ENCODE data around the gene LAMA1. TPM values are rescaled to one million over a fixed set of nuclear protein-coding genes. Genes with fewer than 3 reads are reported as not detected.

Gene LAMA1
- total RNA-seq, 1 experiment from 2014 or later: 28.8 TPM

DNA sequence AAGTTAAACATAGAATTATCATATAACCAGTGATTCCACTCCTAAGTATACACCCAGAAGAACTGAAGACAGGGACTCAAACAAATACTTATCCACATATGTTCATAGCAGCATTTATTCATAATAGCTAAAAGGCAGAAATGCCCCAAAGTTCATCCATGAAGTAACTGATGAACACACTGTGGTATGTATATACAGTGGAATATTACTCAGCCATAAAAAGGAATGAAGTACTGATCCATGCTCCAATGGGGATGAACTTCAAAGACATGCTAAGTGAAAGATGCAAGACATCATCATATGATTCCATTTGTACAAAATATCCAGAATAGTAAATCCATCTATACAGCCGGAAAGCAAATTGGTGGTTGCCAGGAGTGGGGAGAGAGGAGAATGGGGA, 157.5 kb downstream of the LAMA1 start:
- peaks cover 4 to 7% of the 10 kb centered on the region in 2 experiments for H3K9me3 Mint-ChIP-seq
- H3K23me2 ChIP-seq (ENCODE audit: insufficient read length, low read depth, low read length, poor library complexity, severe bottlenecking): no peaks in the 10 kb centered on the region
- H3K4me3 Mint-ChIP-seq: no peak overlapping the region
- H3K9ac ChIP-seq (ENCODE audit: extremely low read depth, insufficient read length, low read length): no peak overlapping the region
- TF ChIP-seq, protein P1, sequence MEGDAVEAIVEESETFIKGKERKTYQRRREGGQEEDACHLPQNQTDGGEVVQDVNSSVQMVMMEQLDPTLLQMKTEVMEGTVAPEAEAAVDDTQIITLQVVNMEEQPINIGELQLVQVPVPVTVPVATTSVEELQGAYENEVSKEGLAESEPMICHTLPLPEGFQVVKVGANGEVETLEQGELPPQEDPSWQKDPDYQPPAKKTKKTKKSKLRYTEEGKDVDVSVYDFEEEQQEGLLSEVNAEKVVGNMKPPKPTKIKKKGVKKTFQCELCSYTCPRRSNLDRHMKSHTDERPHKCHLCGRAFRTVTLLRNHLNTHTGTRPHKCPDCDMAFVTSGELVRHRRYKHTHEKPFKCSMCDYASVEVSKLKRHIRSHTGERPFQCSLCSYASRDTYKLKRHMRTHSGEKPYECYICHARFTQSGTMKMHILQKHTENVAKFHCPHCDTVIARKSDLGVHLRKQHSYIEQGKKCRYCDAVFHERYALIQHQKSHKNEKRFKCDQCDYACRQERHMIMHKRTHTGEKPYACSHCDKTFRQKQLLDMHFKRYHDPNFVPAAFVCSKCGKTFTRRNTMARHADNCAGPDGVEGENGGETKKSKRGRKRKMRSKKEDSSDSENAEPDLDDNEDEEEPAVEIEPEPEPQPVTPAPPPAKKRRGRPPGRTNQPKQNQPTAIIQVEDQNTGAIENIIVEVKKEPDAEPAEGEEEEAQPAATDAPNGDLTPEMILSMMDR (conservative IDR thresholded peaks at IDR 0.05): no peak
- no peaks in the 10 kb centered on the region for H3K4me1 Mint-ChIP-seq
- no peak overlapping the region for H3K4ac ChIP-seq (ENCODE audit: low read depth, low read length)
- no peak overlapping the region for H2BK120ac ChIP-seq (ENCODE audit: low read depth, low read length, poor library complexity, severe bottlenecking)
- no peaks in the 10 kb centered on the region for H3K79me2 ChIP-seq (ENCODE audit: insufficient read depth, low read length)
- no peak overlapping the region for H3K56ac ChIP-seq (ENCODE audit: insufficient read length, low read depth, low read length)
- H3K27ac Mint-ChIP-seq: no peak overlapping the region
- no peak overlapping the region for H2AFZ ChIP-seq (ENCODE audit: low read length)
- H3K27me3 Mint-ChIP-seq (ENCODE audit: low read depth): no peaks in the 10 kb centered on the region; the same call in 1 of the 2 replicates
- no peak overlapping the region for H3K23ac ChIP-seq (ENCODE audit: insufficient read length, low read depth, low read length)
- no peaks in the 10 kb centered on the region for H3K4me1 ChIP-seq (ENCODE audit: insufficient read depth, low read length)
- no peak overlapping the region for H2BK5ac ChIP-seq (ENCODE audit: insufficient read length, low read length)
- no peak overlapping the region for H2BK20ac ChIP-seq (ENCODE audit: low read depth, low read length, poor library complexity, severe bottlenecking)
- H2BK15ac ChIP-seq (ENCODE audit: low read depth, low read length): no peak overlapping the region
- no peak overlapping the region for H3K18ac ChIP-seq (ENCODE audit: insufficient read length, low read depth, low read length)
- peaks cover 47 to 65% (median 60%) of the 10 kb centered on the region in 3 experiments for H3K36me3 Mint-ChIP-seq (ENCODE audit: insufficient read depth in 1 of 3, low read depth in 3 of 3)
- H2BK12ac ChIP-seq (ENCODE audit: insufficient read length, low read depth, low read length): no peak overlapping the region
- no peak overlapping the region for H3K4me2 ChIP-seq (ENCODE audit: insufficient read depth, insufficient read length, low read length)
- H3K14ac ChIP-seq (ENCODE audit: insufficient read depth, low read length): no peak overlapping the region
- no CpG with 5 or more reads among the region's 1 CpG for WGBS (ENCODE audit: extremely low coverage, insufficient read length, low lambda C conversion rate)
- no peaks in the 10 kb centered on the region for H3K27me3 ChIP-seq (ENCODE audit: insufficient read depth, low read length)
- H3T11ph ChIP-seq (ENCODE audit: low read length): no peak overlapping the region
- H3K27ac ChIP-seq (ENCODE audit: insufficient read length, low read depth, low read length): no peak overlapping the region
- no peak overlapping the region for H2AK5ac ChIP-seq (ENCODE audit: insufficient read length, low read length)
- H4K8ac ChIP-seq (replicated peaks; ENCODE audit: insufficient read length, low read depth, low read length): no peak overlapping the region
- no peak overlapping the region for H4K5ac ChIP-seq (ENCODE audit: insufficient read length, low read depth, low read length)
- H3K79me1 ChIP-seq (ENCODE audit: insufficient read depth, low read depth, low read length, poor library complexity, severe bottlenecking): no peaks in the 10 kb centered on the region
- no peak overlapping the region for H4K91ac ChIP-seq (ENCODE audit: insufficient read length, low read depth, low read length)
- H3K9me3 ChIP-seq (ENCODE audit: control insufficient read depth, low read depth, low read length): no peaks in the 10 kb centered on the region
- no peaks in the 10 kb centered on the region for H4K20me1 ChIP-seq (ENCODE audit: control insufficient read depth, insufficient read depth, insufficient read length)
- DNase-seq: no peak
